SK-N-SH (cell line): ENCODE data around the gene NT5M.

Source experiments
- ELF1 ChIP-seq: IDR thresholded peaks from 2 replicates; pipeline ENCODE4 v1.4.0; 2012
- EP300 ChIP-seq, 2 experiments: IDR thresholded peaks; 2 replicates each; pipeline versions ENCODE4 v1.4.0 to v1.6.1; 2012; ENCODE audit warnings: borderline replicate concordance in 1 of 2, low read depth in 1 of 2, low read length in 1 of 2
- EZH2phosphoT487 ChIP-seq: fragments of 200-600 bp; sonication (generic); IDR thresholded peaks from 2 replicates; pipeline ENCODE4 v1.6.1; 2017; ENCODE audit warnings: low read depth, mixed run types, mild to moderate bottlenecking, antibody characterized with exemption, moderate library complexity, borderline replicate concordance
- NRF1 ChIP-seq: IDR thresholded peaks from 2 replicates; pipeline ENCODE4 v1.6.1; 2012; ENCODE audit warnings: low read depth, mild to moderate bottlenecking, low read length
- SIN3A ChIP-seq: IDR thresholded peaks from 2 replicates; pipeline ENCODE4 v1.6.1; 2012; ENCODE audit warnings: low read depth, mild to moderate bottlenecking, low read length, moderate library complexity, borderline replicate concordance
- TAF1 ChIP-seq: IDR thresholded peaks from 2 replicates; pipeline ENCODE4 v1.6.1; 2012; ENCODE audit warnings: low read depth, mild to moderate bottlenecking, low read length, moderate library complexity, borderline replicate concordance
- YY1 ChIP-seq: IDR thresholded peaks from 2 replicates; pipeline ENCODE4 v1.4.0; 2012; ENCODE audit warnings: low read depth, mild to moderate bottlenecking
- TF ChIP-seq, protein P1 (sequence below): IDR thresholded peaks from 2 replicates; pipeline ENCODE4 v1.4.0; 2012; ENCODE audit warnings: low read depth
- TF ChIP-seq, protein P2 (sequence below): fragments of 200-600 bp; sonication (generic); IDR thresholded peaks from 2 replicates; pipeline ENCODE4 v1.6.1; 2017; ENCODE audit warnings: antibody characterized with exemption, mild to moderate bottlenecking, moderate library complexity
- TF ChIP-seq, protein P3 (sequence below): fragments of 150-350 bp; IDR thresholded peaks from 2 replicates; pipeline ENCODE4 v1.6.1; 2016; ENCODE audit warnings: mild to moderate bottlenecking, low read depth, low read length

DNA sequence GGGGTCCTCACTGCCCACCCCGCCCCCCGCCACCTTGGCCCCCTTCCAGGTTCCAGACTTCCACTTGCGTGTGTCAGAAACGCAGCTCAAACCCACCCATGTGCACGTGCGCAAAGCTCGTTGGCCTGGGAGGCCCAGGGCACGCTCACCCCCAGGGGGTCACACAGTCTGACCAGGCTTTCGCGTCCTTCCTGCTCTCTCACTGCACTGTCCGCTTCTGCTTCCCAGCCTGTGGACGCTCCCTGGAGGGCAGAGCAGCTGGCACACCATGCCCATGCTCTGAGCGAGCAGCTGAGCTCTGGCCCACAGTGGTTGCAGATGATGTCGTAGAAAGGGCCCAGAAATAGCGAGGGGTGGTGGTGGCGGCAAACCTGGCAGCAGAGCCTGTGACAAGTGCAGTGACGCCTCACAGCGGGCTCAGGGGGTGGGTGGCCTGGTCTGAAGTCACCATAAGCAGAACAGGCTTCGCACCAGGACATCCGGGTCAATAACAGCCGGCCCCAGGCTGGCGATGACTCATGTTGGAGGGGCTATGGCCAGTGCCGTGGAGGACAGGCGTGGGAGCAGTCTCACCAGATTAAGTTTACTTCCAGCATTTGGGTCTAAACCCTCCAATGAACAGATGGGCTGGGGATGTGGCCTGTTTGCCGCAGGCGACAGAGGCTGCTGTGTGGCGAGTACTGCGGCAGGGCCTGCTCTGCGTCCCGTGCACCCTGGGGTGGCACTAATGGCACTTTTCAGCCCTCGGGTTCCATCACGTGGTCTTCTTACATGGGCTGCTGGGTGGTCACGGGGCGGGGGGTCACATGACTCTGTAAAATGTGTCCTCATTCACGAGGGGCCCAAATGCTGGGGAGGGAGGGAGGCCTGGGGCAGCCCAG lies 49.0 kb downstream of the NT5M start:
- TF ChIP-seq TAF1 (no peak), SIN3A (no peak), EP300 (IDR thresholded peaks at IDR 0.05; ENCODE audit: borderline replicate concordance in 1 of 2, low read depth in 1 of 2, low read length in 1 of 2) (peak in 1 of 2 experiments; percentile 21; a peak in 1 of 4 replicates), NRF1 (no peak), YY1 (no peak), EZH2phosphoT487 (no peak), ELF1 (no peak)
- TF ChIP-seq, protein P1, sequence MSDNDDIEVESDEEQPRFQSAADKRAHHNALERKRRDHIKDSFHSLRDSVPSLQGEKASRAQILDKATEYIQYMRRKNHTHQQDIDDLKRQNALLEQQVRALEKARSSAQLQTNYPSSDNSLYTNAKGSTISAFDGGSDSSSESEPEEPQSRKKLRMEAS = no peak
- TF ChIP-seq, protein P2, sequence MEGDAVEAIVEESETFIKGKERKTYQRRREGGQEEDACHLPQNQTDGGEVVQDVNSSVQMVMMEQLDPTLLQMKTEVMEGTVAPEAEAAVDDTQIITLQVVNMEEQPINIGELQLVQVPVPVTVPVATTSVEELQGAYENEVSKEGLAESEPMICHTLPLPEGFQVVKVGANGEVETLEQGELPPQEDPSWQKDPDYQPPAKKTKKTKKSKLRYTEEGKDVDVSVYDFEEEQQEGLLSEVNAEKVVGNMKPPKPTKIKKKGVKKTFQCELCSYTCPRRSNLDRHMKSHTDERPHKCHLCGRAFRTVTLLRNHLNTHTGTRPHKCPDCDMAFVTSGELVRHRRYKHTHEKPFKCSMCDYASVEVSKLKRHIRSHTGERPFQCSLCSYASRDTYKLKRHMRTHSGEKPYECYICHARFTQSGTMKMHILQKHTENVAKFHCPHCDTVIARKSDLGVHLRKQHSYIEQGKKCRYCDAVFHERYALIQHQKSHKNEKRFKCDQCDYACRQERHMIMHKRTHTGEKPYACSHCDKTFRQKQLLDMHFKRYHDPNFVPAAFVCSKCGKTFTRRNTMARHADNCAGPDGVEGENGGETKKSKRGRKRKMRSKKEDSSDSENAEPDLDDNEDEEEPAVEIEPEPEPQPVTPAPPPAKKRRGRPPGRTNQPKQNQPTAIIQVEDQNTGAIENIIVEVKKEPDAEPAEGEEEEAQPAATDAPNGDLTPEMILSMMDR = no peak
- TF ChIP-seq, protein P3, sequence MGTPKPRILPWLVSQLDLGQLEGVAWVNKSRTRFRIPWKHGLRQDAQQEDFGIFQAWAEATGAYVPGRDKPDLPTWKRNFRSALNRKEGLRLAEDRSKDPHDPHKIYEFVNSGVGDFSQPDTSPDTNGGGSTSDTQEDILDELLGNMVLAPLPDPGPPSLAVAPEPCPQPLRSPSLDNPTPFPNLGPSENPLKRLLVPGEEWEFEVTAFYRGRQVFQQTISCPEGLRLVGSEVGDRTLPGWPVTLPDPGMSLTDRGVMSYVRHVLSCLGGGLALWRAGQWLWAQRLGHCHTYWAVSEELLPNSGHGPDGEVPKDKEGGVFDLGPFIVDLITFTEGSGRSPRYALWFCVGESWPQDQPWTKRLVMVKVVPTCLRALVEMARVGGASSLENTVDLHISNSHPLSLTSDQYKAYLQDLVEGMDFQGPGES = no peak
